Measurements from ENCODE around the gene DMTF1.

DMTF1 gene

GRCh38 chr7:87178320-87178719 lies 26.1 kb downstream of the DMTF1 start:
- Histone ChIP-seq H3K4me1 (no peaks in the 10 kb centered on the region), H3K9me3 (replicated peaks in 1 of 11) (no peaks in the 10 kb centered on the region), H3K36me3 (peaks cover 83 to 100% (median 96%) of the 10 kb centered on the region in 11 experiments), H4K20me1 (peaks cover 0 to 28% (median 17%) of the 10 kb centered on the region in 11 experiments; a peak in 13 of 22 replicates), H3K27me3 (no peaks in the 10 kb centered on the region), H3K27ac (no peak overlapping the region), H3K4me2 (no peak overlapping the region), H3K9ac (no peak overlapping the region), H3K4me3 (no peak overlapping the region)
- TF ChIP-seq Cebpa-rat (IDR thresholded peaks at IDR 0.05): no peak

GRCh38 chr7:87179180-87179579 lies 26.9 kb downstream of the DMTF1 start:
- Histone ChIP-seq H3K9ac (no peak overlapping the region), H3K9me3 (replicated peaks in 1 of 11) (no peaks in the 10 kb centered on the region), H3K27ac (no peak overlapping the region), H3K4me2 (no peak overlapping the region), H3K36me3 (peaks cover 85 to 100% (median 96%) of the 10 kb centered on the region in 11 experiments), H3K4me3 (no peak overlapping the region), H3K27me3 (no peaks in the 10 kb centered on the region), H4K20me1 (peaks cover 0 to 28% (median 17%) of the 10 kb centered on the region in 11 experiments; a peak in 13 of 22 replicates), H3K4me1 (no peaks in the 10 kb centered on the region)
- TF ChIP-seq Cebpa-rat (IDR thresholded peaks at IDR 0.05): no peak

- TF ChIP-seq Cebpa-rat (IDR thresholded peaks at IDR 0.05): no peak
- no peak overlapping the region for H3K4me3 ChIP-seq
Measured at GRCh38 chr7:87187120-87187519, 34.9 kb downstream of the DMTF1 start.

GRCh38 chr7:87188930-87189329 lies 36.7 kb downstream of the DMTF1 start:
- no peaks in the 10 kb centered on the region for H3K27me3 ChIP-seq
- no peak overlapping the region for H3K27ac ChIP-seq
- no peak for TF ChIP-seq Cebpa-rat (IDR thresholded peaks at IDR 0.05)
- no peak overlapping the region for H3K4me2 ChIP-seq
- H3K4me3 ChIP-seq: no peak overlapping the region
- peaks cover 97 to 100% (median 100%) of the 10 kb centered on the region in 11 experiments for H3K36me3 ChIP-seq
- no peaks in the 10 kb centered on the region for H3K4me1 ChIP-seq
- H4K20me1 ChIP-seq: peaks cover 5 to 64% (median 28%) of the 10 kb centered on the region in 11 experiments; a peak in 16 of 22 replicates
- no peak overlapping the region for H3K9ac ChIP-seq
- H3K9me3 ChIP-seq (replicated peaks in 1 of 11): no peaks in the 10 kb centered on the region

More at GRCh38 chr7:87187120-87187519, 34.9 kb downstream of the DMTF1 start:
- peaks cover 97 to 100% (median 100%) of the 10 kb centered on the region in 11 experiments for H3K36me3 ChIP-seq
- peaks cover 0 to 46% (median 16%) of the 10 kb centered on the region in 11 experiments; a peak in 14 of 22 replicates for H4K20me1 ChIP-seq
- H3K4me2 ChIP-seq: no peak overlapping the region
- H3K27me3 ChIP-seq: no peaks in the 10 kb centered on the region
- no peak overlapping the region for H3K9ac ChIP-seq
- H3K27ac ChIP-seq: no peak overlapping the region
- H3K4me1 ChIP-seq: no peaks in the 10 kb centered on the region
- no peaks in the 10 kb centered on the region for H3K9me3 ChIP-seq (replicated peaks in 1 of 11)

- Histone ChIP-seq H3K4me2 (no peak overlapping the region), H3K9me3 (replicated peaks in 1 of 11) (no peaks in the 10 kb centered on the region), H3K9ac (no peak overlapping the region), H4K20me1 (peaks cover 10 to 76% (median 35%) of the 10 kb centered on the region in 11 experiments; a peak in 18 of 22 replicates), H3K4me1 (no peaks in the 10 kb centered on the region), H3K27ac (no peak overlapping the region), H3K27me3 (no peaks in the 10 kb centered on the region), H3K4me3 (no peak overlapping the region), H3K36me3 (peaks cover 97 to 100% (median 100%) of the 10 kb centered on the region in 11 experiments)
- no peak for TF ChIP-seq Cebpa-rat (IDR thresholded peaks at IDR 0.05)
Measured at GRCh38 chr7:87190783-87191182, 38.5 kb downstream of the DMTF1 start.

- H3K4me3 ChIP-seq: no peak overlapping the region
- H3K4me1 ChIP-seq: no peaks in the 10 kb centered on the region
- H3K9ac ChIP-seq: no peak overlapping the region
- H3K9me3 ChIP-seq (replicated peaks in 1 of 11): no peaks in the 10 kb centered on the region
- no peak for TF ChIP-seq Cebpa-rat (IDR thresholded peaks at IDR 0.05)
- no peaks in the 10 kb centered on the region for H3K27me3 ChIP-seq
- no peak overlapping the region for H3K4me2 ChIP-seq
- H3K27ac ChIP-seq: no peak overlapping the region
- peaks cover 10 to 90% (median 38%) of the 10 kb centered on the region in 11 experiments; a peak in 19 of 22 replicates for H4K20me1 ChIP-seq
- peaks cover 98 to 100% (median 100%) of the 10 kb centered on the region in 11 experiments for H3K36me3 ChIP-seq
Measured at GRCh38 chr7:87192784-87193487, 40.7 kb downstream of the DMTF1 start.

- Histone ChIP-seq H3K4me1 (peaks cover 0 to 6% (median 0%) of the 10 kb centered on the region in 10 experiments; a peak in 2 of 20 replicates), H3K27ac (no peak overlapping the region), H3K9me3 (replicated peaks in 1 of 11) (no peaks in the 10 kb centered on the region)
Measured at GRCh38 chr7:87193912-87194311, 41.7 kb downstream of the DMTF1 start.

GRCh38 chr7:87199241-87199640 lies 47.0 kb downstream of the DMTF1 start:
- Histone ChIP-seq H3K4me1 (peaks cover 0 to 6% (median 0%) of the 10 kb centered on the region in 10 experiments; a peak in 2 of 20 replicates), H3K36me3 (peaks cover 64 to 100% (median 99%) of the 10 kb centered on the region in 11 experiments), H4K20me1 (peaks cover 43 to 99% (median 71%) of the 10 kb centered on the region in 11 experiments; a peak in 21 of 22 replicates), H3K9me3 (replicated peaks in 1 of 11) (peaks cover 5 to 22% (median 16%) of the 10 kb centered on the region in 11 experiments; a peak in 21 of 22 replicates), H3K27ac (no peak overlapping the region), H3K4me2 (no peak overlapping the region; a peak in 1 of 22 replicates), H3K27me3 (no peaks in the 10 kb centered on the region), H3K9ac (no peak overlapping the region), H3K4me3 (no peak overlapping the region)
- TF ChIP-seq Cebpa-rat (IDR thresholded peaks at IDR 0.05): no peak

More at GRCh38 chr7:87193912-87194311, 41.7 kb downstream of the DMTF1 start:
- H3K9ac ChIP-seq: no peak overlapping the region
- H3K4me3 ChIP-seq: no peak overlapping the region
- H3K4me2 ChIP-seq: no peak overlapping the region
- H3K27me3 ChIP-seq: no peaks in the 10 kb centered on the region
- peaks cover 98 to 100% (median 100%) of the 10 kb centered on the region in 11 experiments for H3K36me3 ChIP-seq
- peaks cover 10 to 95% (median 46%) of the 10 kb centered on the region in 11 experiments; a peak in 20 of 22 replicates for H4K20me1 ChIP-seq
- no peak for TF ChIP-seq Cebpa-rat (IDR thresholded peaks at IDR 0.05)

GRCh38 chr7:87199700-87200450 lies 47.6 kb downstream of the DMTF1 start:
- no peak overlapping the region for H3K27ac ChIP-seq
- no peak for TF ChIP-seq Cebpa-rat (IDR thresholded peaks at IDR 0.05)
- H3K9ac ChIP-seq: no peak overlapping the region
- no peak overlapping the region for H3K4me3 ChIP-seq
- H3K27me3 ChIP-seq: no peaks in the 10 kb centered on the region; a peak in 1 of 22 replicates
- H3K36me3 ChIP-seq: peaks cover 64 to 100% (median 99%) of the 10 kb centered on the region in 11 experiments
- H4K20me1 ChIP-seq: peaks cover 49 to 99% (median 78%) of the 10 kb centered on the region in 11 experiments; a peak in 21 of 22 replicates
- peaks cover 12 to 29% (median 23%) of the 10 kb centered on the region in 11 experiments for H3K9me3 ChIP-seq (replicated peaks in 1 of 11)
- no peak overlapping the region for H3K4me2 ChIP-seq
- peaks cover 0 to 6% (median 0%) of the 10 kb centered on the region in 10 experiments; a peak in 2 of 20 replicates for H3K4me1 ChIP-seq

Data from BLaER1 treated with 17β-estradiol and CSF1 and Interleukin-3, amounts not matched to agents 10 nM and 100 nM (cell line).